ENCODE measurements around the gene IRAG1. TPM values are rescaled to one million over a fixed set of nuclear protein-coding genes. Genes with fewer than 3 reads are reported as not detected.

The IRAG1 gene
- total RNA-seq (0.32 and 0.58 TPM in 2 replicates), polyA plus RNA-seq (0.27 and 0.49 TPM in 2 replicates), polyA minus RNA-seq (0.26 and 0.57 TPM in 2 replicates)
- 1.1 TPM for total RNA-seq (2013)

DNA sequence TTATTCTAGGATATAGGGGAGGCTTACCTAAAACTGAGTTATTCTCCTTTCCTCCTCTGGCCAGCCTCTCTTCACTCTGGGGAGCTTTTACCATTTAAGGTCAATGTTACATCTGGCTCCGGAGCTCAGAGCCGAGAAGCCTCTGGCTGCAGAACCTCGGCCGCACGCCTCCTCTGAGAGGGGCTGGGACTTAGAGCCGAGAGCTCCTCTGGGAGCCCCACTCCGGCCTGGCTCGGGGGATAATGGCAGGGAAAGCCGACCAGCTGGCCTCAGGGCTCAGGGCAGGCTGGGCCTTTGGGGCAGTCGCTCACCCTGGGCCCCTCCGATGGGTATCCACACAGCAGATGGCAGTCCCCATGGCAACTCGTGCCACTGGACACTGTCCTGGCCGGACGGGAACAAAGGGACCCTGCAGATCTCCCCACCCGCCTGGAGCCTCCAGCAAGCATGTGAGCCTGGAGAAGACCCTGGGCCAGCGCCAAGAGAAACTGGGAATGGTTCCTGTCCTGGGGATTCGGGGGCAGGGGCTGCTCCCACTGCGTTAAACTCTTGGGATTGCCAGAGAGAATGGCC lies at the start of gene IRAG1:
IRAG1 (minus strand) TSS at position 247 of the 573 bp plus-strand sequence; CDS start at position 94, 153 bp downstream.
- H3K27ac Mint-ChIP-seq: no peak within 1 kb of the TSS
- intact Hi-C loops (cut with micrococcal nuclease): no loop called here

More for the DNA sequence above, at the start of gene IRAG1:
- ATAC-seq (ENCODE audit: low read depth): no peak
- Histone ChIP-seq H3K4me2 (replicated peaks; ENCODE audit: low read depth, low read length, poor library complexity, severe bottlenecking) (no peak within 1 kb of the TSS), H3K27me3 (replicated peaks in 1 of 4; ENCODE audit: control extremely low read depth in 1 of 4, control insufficient read depth in 3 of 4, insufficient read depth in 4 of 4, low read length in 3 of 4) (no peaks in the 10 kb centered on the region), H3K36me3 (replicated peaks in 1 of 2; ENCODE audit: control extremely low read depth in 1 of 2, control insufficient read depth in 1 of 2, extremely low read depth in 1 of 2, insufficient read depth in 2 of 2, low read length in 1 of 2) (no peaks in the 10 kb centered on the region), H2AFZ (ENCODE audit: insufficient read depth, low read depth, low read length, poor library complexity, severe bottlenecking) (no peak within 1 kb of the TSS), H3K4me3 (ENCODE audit: control extremely low read depth in 1 of 5, extremely low read depth in 1 of 5, insufficient read depth in 1 of 5, low read depth in 2 of 5, low read length in 4 of 5) (no peak within 1 kb of the TSS), H3K9me3 (ENCODE audit: control extremely low read depth in 1 of 3, control insufficient read depth in 2 of 3, insufficient read depth in 1 of 3, low read length in 2 of 3) (peaks cover 0 to 2% (median 0%) of the 10 kb centered on the region in 3 donors), H3K4me1 (ENCODE audit: control insufficient read depth in 2 of 2, insufficient read depth in 2 of 2, low read length in 2 of 2) (no peaks in the 10 kb centered on the region), H3K27ac (ENCODE audit: low read length in 2 of 2) (no peak within 1 kb of the TSS), H3K79me2 (ENCODE audit: control insufficient read depth, insufficient read depth, low read length) (no peaks in the 10 kb centered on the region), H3K9ac (ENCODE audit: low read length) (no peak within 1 kb of the TSS), H4K20me1 (ENCODE audit: control insufficient read depth, insufficient read depth, low read length, poor library complexity, severe bottlenecking) (no peaks in the 10 kb centered on the region)
- peaks cover 8% of the 10 kb centered on the region for H3K27me3 Mint-ChIP-seq
- ChIA-PET CTCF (no interaction called here), POLR2A (no interaction called here)
- no peaks in the 10 kb centered on the region for H3K9me3 Mint-ChIP-seq (ENCODE audit: insufficient read depth)
- no peak for DNase-seq
- peaks cover 12% of the 10 kb centered on the region for H3K4me1 Mint-ChIP-seq
- 78% methylated on average over 18 of the region's 18 CpGs for WGBS (ENCODE audit: insufficient coverage)
- TF ChIP-seq CTCF (IDR thresholded peaks at IDR 0.05): no peak
- TF ChIP-seq EZH2 (IDR thresholded peaks at IDR 0.05; ENCODE audit: borderline replicate concordance, insufficient read depth, low read depth, low read length, poor library complexity, severe bottlenecking): no peak
- H3K4me3 Mint-ChIP-seq: no peak within 1 kb of the TSS

Measured in B cell (primary cell).